ENCODE measurements around the gene ANKRD13C. TPM values are rescaled to one million over a fixed set of nuclear protein-coding genes. Genes with fewer than 3 reads are reported as not detected.

The ANKRD13C gene
- total RNA-seq, 1 donor from 2014 or later = 20.9 TPM

- H3K36me3 ChIP-seq = no peaks in the 10 kb centered on the region
- no peaks in the 10 kb centered on the region for H3K27me3 ChIP-seq
- no peaks in the 10 kb centered on the region for H3K9me3 ChIP-seq
- no peak for ATAC-seq
- H3K4me1 ChIP-seq = no peaks in the 10 kb centered on the region
- DNase-seq = no peak
- TF ChIP-seq, protein P1, sequence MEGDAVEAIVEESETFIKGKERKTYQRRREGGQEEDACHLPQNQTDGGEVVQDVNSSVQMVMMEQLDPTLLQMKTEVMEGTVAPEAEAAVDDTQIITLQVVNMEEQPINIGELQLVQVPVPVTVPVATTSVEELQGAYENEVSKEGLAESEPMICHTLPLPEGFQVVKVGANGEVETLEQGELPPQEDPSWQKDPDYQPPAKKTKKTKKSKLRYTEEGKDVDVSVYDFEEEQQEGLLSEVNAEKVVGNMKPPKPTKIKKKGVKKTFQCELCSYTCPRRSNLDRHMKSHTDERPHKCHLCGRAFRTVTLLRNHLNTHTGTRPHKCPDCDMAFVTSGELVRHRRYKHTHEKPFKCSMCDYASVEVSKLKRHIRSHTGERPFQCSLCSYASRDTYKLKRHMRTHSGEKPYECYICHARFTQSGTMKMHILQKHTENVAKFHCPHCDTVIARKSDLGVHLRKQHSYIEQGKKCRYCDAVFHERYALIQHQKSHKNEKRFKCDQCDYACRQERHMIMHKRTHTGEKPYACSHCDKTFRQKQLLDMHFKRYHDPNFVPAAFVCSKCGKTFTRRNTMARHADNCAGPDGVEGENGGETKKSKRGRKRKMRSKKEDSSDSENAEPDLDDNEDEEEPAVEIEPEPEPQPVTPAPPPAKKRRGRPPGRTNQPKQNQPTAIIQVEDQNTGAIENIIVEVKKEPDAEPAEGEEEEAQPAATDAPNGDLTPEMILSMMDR (IDR thresholded peaks at IDR 0.05) = no peak
- intact Hi-C loops (cut with DNase I) = no loop called here
- no peak overlapping the region for H3K27ac ChIP-seq
- H3K4me3 ChIP-seq = no peak overlapping the region
Measured at GRCh38 chr1:70364439-70364838, 9.9 kb upstream of the ANKRD13C start.

DNA sequence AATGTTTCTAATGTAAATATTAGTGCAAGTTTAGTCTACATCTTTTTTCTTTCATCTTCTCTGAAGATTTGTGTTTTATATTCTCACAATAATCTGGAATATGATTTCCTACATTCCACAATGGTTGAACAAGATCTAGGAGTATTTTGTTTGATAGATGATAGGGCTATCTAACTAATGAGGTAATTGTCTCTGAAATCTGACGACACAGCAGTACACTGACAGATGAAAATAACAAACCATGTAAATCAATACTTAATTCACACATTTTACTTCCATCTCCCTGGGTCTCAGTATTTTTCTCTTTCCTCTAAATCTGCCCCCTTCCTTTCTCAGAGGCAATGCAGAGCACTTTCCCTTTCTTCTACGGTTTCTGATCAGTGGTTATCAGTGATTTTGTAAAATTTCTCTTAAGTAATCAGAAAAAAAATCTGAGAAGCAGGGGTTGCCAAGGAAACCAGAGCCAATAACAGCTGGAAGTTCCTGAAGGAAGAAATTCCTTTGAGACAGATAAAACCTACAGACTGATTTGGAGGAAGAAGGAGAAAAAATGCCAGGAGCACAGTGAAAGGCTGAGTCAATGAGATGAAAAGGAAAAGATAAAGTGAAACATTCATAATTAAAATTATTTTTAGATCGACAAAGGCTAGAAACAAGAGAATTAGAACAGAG lies 7.3 kb upstream of the ANKRD13C start:
- Histone ChIP-seq H3K4me1 (no peaks in the 10 kb centered on the region), H3K27ac (no peak overlapping the region), H3K9me3 (no peaks in the 10 kb centered on the region), H3K4me3 (no peak overlapping the region), H3K27me3 (no peaks in the 10 kb centered on the region), H3K36me3 (no peaks in the 10 kb centered on the region)
- intact Hi-C loops (cut with DNase I) = no loop called here
- ATAC-seq = no peak
- TF ChIP-seq, protein P1 (IDR thresholded peaks at IDR 0.05) = no peak
- no peak for DNase-seq

DNA sequence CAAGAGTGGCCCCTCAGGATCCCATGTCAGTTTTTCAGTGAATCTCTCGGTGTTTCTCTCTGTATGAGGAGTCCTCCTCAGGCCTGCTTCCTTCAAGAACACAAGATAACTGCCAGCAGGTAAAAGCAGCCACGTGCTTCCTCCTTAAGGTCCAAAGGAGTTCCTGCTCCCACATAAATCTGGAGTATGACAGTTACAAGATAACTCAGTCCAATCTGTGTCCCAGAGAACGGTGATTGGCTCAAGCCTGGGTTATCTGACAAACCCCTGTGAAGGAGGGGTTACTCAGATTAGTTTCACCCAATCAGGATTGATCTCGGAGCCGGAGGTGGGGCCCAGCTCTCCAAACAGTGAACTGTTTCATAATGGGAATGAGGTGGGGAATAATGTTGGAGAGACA lies 5.8 kb upstream of the ANKRD13C start:
- DNase-seq (no peak), ATAC-seq (no peak)
- H3K27me3 ChIP-seq = no peaks in the 10 kb centered on the region
- no peaks in the 10 kb centered on the region for H3K36me3 ChIP-seq
- H3K9me3 ChIP-seq = no peaks in the 10 kb centered on the region
- H3K4me1 ChIP-seq = peaks cover 8% of the 10 kb centered on the region
- no peak overlapping the region for H3K4me3 ChIP-seq
- H3K27ac ChIP-seq = no peak overlapping the region
- intact Hi-C loops (cut with DNase I) = no loop called here
- TF ChIP-seq, protein P1 (IDR thresholded peaks at IDR 0.05) = no peak

DNA sequence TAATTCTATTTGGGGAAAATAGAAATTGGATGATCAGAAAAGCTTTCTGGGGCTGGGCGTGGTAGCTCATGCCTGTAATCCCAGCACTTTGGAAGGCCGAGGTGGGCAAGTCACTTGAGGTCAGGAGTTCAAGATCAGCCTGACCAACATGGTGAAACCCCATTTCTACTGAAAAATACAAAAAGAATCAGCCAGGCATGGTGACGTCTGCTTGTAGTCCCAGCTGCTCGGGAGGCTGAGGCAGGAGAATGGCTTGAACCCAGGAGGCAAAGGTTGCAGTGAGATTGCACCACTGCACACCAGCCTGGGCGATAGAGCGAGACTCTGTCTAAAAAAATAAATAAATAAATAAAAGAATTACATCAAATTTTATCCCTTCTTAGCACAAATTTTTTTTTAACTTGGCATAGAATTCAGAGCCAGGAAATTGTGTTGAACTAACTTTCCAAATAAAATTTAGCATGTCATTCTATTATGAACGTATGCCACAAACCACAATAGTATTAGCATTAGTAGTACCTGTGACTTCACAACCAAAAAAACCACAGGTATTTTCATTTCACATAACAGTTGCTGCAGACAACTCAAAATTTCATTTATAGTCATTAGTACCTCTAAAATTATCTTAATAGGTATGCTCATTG lies 4.5 kb upstream of the ANKRD13C start:
- ATAC-seq = no peak
- intact Hi-C loops (cut with DNase I) = no loop called here
- Histone ChIP-seq H3K4me1 (peaks cover 11% of the 10 kb centered on the region), H3K9me3 (no peaks in the 10 kb centered on the region), H3K4me3 (no peak overlapping the region), H3K27me3 (no peaks in the 10 kb centered on the region), H3K36me3 (no peaks in the 10 kb centered on the region), H3K27ac (no peak overlapping the region)
- DNase-seq = no peak
- TF ChIP-seq, protein P1 (IDR thresholded peaks at IDR 0.05) = no peak

DNA sequence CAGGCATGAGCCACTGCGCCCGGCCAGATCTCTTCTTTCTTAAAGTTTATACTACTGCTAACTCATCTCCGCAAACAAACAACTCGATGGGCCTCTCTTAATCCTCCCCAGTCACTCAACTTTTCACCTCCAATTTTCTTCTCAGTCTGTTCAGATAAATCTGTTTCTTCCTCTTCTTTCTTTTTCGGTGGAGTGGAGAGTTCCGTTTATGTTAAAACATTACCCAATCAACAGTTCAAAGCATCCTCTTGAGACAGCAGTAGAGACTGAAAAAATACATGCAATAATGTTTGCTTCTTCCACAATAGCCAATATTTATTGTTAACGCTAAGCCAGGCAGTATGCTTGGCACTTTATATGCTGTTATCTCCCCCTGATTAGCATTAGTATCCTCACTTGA lies 1.4 kb upstream of the ANKRD13C start:
- peaks cover 3% of the 10 kb centered on the region for H3K36me3 ChIP-seq
- no peaks in the 10 kb centered on the region for H3K27me3 ChIP-seq
- intact Hi-C loops (cut with DNase I) = no loop called here
- TF ChIP-seq, protein P1 (IDR thresholded peaks at IDR 0.05) = no peak
- no peak overlapping the region for H3K27ac ChIP-seq
- peaks cover 39% of the 10 kb centered on the region for H3K4me1 ChIP-seq
- no peaks in the 10 kb centered on the region for H3K9me3 ChIP-seq
- DNase-seq (no peak), ATAC-seq (no peak)
- no peak overlapping the region for H3K4me3 ChIP-seq
